Gastroesophageal sphincter (tissue), 4 donors: ENCODE measurements around the gene SH2D3A. TPM values are rescaled to one million over a fixed set of nuclear protein-coding genes. Genes with fewer than 3 reads are reported as not detected.
"Not testable (repeated sequence)": the region's sequence is repeated elsewhere in the genome, so short reads cannot be mapped to it uniquely, and the experiment has no call there.

Experiments used
- ATAC-seq: fragments of 150-250 bp; one replicate; pipeline ENCODE4 v1.9.1; 2016; ENCODE audit warnings: mild to moderate bottlenecking, moderate library complexity
- H3K27ac ChIP-seq, 4 donors: fragments of 200-600 bp; sonication (generic) in 3 of 4; 1 replicate in 3 of 4; 2 replicates in 1 of 4; pipeline ENCODE4 v1.5.1; 2016 to 2019
- H3K27me3 ChIP-seq: fragments of 200-600 bp; sonication (generic); one replicate; pipeline ENCODE4 v1.5.1; 2019
- H3K36me3 ChIP-seq, 2 donors: fragments of 200-600 bp; sonication (generic); one replicate each; pipeline ENCODE4 v1.5.1; 2019; ENCODE audit warnings: control low read depth in 1 of 2
- H3K4me1 ChIP-seq, 3 donors: fragments of 200-600 bp; sonication (generic); 1 replicate in 2 of 3; 2 replicates in 1 of 3; pipeline ENCODE4 v1.5.1; 2016 to 2019; ENCODE audit warnings: control low read depth in 2 of 3
- H3K4me3 ChIP-seq, 2 donors: fragments of 200-600 bp; sonication (generic); one replicate each; pipeline ENCODE4 v1.5.1; 2019; ENCODE audit warnings: mild to moderate bottlenecking in 1 of 2, moderate library complexity in 1 of 2
- H3K9me3 ChIP-seq, 3 donors: fragments of 200-600 bp; sonication (generic); one replicate each; pipeline ENCODE4 v1.5.1; 2017 to 2019; ENCODE audit warnings: control low read depth in 2 of 3
- CTCF ChIP-seq, 4 experiments: fragments of 200-600 bp in 2 of 4; fragments of 450-650 bp in 2 of 4; sonication (generic) in 1 of 4; IDR thresholded peaks; one replicate each; pipeline ENCODE4 v1.5.1; 2017 to 2019; ENCODE audit warnings: antibody characterized with exemption in 4 of 4, mild to moderate bottlenecking in 2 of 4, moderate library complexity in 2 of 4
- EP300 ChIP-seq: sonication (generic); formaldehyde crosslinking; IDR thresholded peaks from one replicate; pipeline ENCODE4 v1.6.1; 2017; ENCODE audit warnings: antibody characterized with exemption, mild to moderate bottlenecking
- POLR2A ChIP-seq, 2 donors: fragments of 450-650 bp; IDR thresholded peaks; one replicate each; pipeline ENCODE4 v1.6.1; 2017; ENCODE audit warnings: antibody characterized with exemption in 2 of 2, mild to moderate bottlenecking in 2 of 2, moderate library complexity in 1 of 2
- POLR2AphosphoS5 ChIP-seq: sonication (generic); formaldehyde crosslinking; IDR thresholded peaks from one replicate; pipeline ENCODE4 v1.6.1; 2017; ENCODE audit warnings: antibody characterized with exemption
- WGBS, 2 donors: methylation state at CpG; one replicate each; pipeline ENCODE4 v1.1.5; 2018; ENCODE audit warnings: low coverage in 1 of 2; 5-methylcytosine and 5-hydroxymethylcytosine counted together
- total RNA-seq, 4 donors: library from RNA; depleted of rRNA; stranded (reverse); fragments of >200 nt; gene quantifications; one replicate each; pipeline ENCODE4 v1.1.0, GENCODE V29; 2016

SH2D3A gene
- total RNA-seq, 4 donors from 2014 or later = 0.78 to 5.8 (median 1.7) TPM; not detected in 1

- H3K27me3 ChIP-seq = peaks cover 83% of the 10 kb centered on the region
- 6 to 19% methylated on average over 12 to 25 of the region's 30 CpGs for WGBS, 2 donors
- peaks cover 0 to 9% of the 10 kb centered on the region in 2 donors for H3K36me3 ChIP-seq
- peaks cover 0 to 10% (median 0%) of the 10 kb centered on the region in 3 donors for H3K4me1 ChIP-seq
- H3K27ac ChIP-seq = no peak overlapping the region
- TF ChIP-seq POLR2A (IDR thresholded peaks at IDR 0.05) (no peak), POLR2AphosphoS5 (no peak), EP300 (no peak), CTCF (IDR thresholded peaks at IDR 0.05) (no peak)
- no peak for ATAC-seq
- no peaks in the 10 kb centered on the region for H3K9me3 ChIP-seq
- H3K4me3 ChIP-seq = no peak overlapping the region
These were observed 56.8 kb downstream of the SH2D3A start for GRCh38 chr19:6710273-6711077.

DNA sequence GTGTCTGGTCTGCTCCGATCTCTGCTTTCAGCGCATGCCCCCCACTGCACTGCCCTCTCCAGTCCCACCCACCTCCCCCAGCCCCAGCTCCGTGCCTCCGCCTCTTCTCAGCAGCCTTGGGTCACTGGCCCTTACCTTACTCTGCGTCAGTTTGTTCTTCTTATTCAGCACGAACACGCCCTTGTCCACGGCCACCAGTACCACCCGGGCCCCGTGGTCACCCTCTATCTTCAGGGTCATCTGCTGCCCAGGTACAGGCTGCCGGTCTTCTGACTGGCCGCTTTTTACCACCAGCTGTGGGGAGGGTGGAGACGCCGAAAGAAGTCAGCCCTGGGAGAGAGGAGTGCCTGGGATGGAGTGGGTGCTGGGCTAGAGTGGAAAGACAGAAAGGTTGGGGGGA, 57.7 kb downstream of the SH2D3A start:
- TF ChIP-seq CTCF (IDR thresholded peaks at IDR 0.05) = no peak
- no peak for TF ChIP-seq POLR2A (IDR thresholded peaks at IDR 0.05)
- no peak for TF ChIP-seq POLR2AphosphoS5
- TF ChIP-seq EP300 = no peak
- no peak for ATAC-seq
- peaks cover 76% of the 10 kb centered on the region for H3K27me3 ChIP-seq
- no peaks in the 10 kb centered on the region for H3K9me3 ChIP-seq
- H3K27ac ChIP-seq = no peak overlapping the region
- 47 to 59% methylated on average over 3 to 5 of the region's 14 CpGs for WGBS, 2 donors
- peaks cover 0 to 10% (median 0%) of the 10 kb centered on the region in 3 donors for H3K4me1 ChIP-seq
- H3K4me3 ChIP-seq = no peak overlapping the region
- peaks cover 0 to 9% of the 10 kb centered on the region in 2 donors for H3K36me3 ChIP-seq

GRCh38 chr19:6708913-6709312, 58.3 kb downstream of the SH2D3A start:
- Histone ChIP-seq H3K4me1 (peaks cover 0 to 10% (median 0%) of the 10 kb centered on the region in 3 donors), H3K27me3 (peaks cover 71% of the 10 kb centered on the region)
- not testable (repeated sequence) for H3K36me3 ChIP-seq, H3K27ac ChIP-seq, H3K9me3 ChIP-seq, H3K4me3 ChIP-seq, ATAC-seq
- WGBS, 2 donors = 50 to 78% methylated on average over 1 to 4 of the region's 12 CpGs

DNA sequence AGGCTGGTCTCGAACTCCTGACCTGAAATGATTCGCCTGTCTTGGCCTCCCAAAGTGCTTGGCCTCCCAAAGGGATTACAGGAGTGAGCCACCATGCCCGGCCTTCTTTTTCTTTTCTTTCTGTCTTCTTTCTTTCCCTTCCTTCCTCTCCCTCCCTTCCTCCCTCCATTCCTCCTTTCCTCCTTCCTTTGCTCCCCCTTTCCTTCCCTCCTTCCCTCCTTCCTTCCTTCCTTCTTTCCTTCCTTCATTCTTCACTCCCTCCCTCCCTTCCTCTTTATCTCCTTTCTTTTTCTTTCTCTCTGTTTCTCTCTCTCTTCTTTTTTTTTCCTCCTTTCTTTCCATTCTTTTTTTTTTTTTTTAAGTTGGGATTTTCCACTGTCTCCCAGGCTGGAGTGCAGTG, 58.9 kb downstream of the SH2D3A start:
- Histone ChIP-seq H3K27me3 (peaks cover 70% of the 10 kb centered on the region), H3K4me1 (peaks cover 0 to 10% (median 0%) of the 10 kb centered on the region in 3 donors), H3K36me3 (peaks cover 0 to 9% of the 10 kb centered on the region in 2 donors), H3K4me3 (no peak overlapping the region), H3K9me3 (no peaks in the 10 kb centered on the region), H3K27ac (no peak overlapping the region)
- WGBS, 2 donors = 33 to 79% methylated on average over 1 to 3 of the region's 3 CpGs
- TF ChIP-seq EP300 (no peak), POLR2AphosphoS5 (no peak), POLR2A (IDR thresholded peaks at IDR 0.05) (no peak), CTCF (IDR thresholded peaks at IDR 0.05) (no peak)
- ATAC-seq = no peak

- peaks cover 0 to 9% of the 10 kb centered on the region in 2 donors for H3K36me3 ChIP-seq
- no peak for ATAC-seq
- no peak overlapping the region for H3K4me3 ChIP-seq
- H3K9me3 ChIP-seq = no peaks in the 10 kb centered on the region
- H3K27me3 ChIP-seq = peaks cover 70% of the 10 kb centered on the region
- TF ChIP-seq POLR2A (IDR thresholded peaks at IDR 0.05) (no peak), POLR2AphosphoS5 (no peak), CTCF (IDR thresholded peaks at IDR 0.05) (no peak), EP300 (no peak)
- no peak overlapping the region for H3K27ac ChIP-seq
- WGBS, 2 donors = 50 to 77% methylated on average over 4 to 6 of the region's 16 CpGs
- peaks cover 0 to 10% (median 0%) of the 10 kb centered on the region in 3 donors for H3K4me1 ChIP-seq
These were observed 59.6 kb downstream of the SH2D3A start for GRCh38 chr19:6707658-6708018.
